NCI-H2029 treated with DMSO at 0.1 percent for 48 hours (cell line): ENCODE data around the gene MCOLN3.
A peak's percentile ranks its signal among the peaks of the same experiment; 100 is the strongest.

Source experiments
- DNase-seq: peaks from one replicate; lab custom pipeline; 2025; lab: John Stamatoyannopoulos, UW

MCOLN3 gene

GRCh38 chr1:85048296-85049064 lies at the start of gene MCOLN3:
Gene MCOLN3, minus strand, starts transcription at chr1:85048500. Its CDS starts 3,140 bp downstream, at chr1:85045360.
- peak; percentile 29 for DNase-seq

GRCh38 chr1:85093644-85094043 lies 45.3 kb upstream of the MCOLN3 start:
- no peak for DNase-seq

DNA sequence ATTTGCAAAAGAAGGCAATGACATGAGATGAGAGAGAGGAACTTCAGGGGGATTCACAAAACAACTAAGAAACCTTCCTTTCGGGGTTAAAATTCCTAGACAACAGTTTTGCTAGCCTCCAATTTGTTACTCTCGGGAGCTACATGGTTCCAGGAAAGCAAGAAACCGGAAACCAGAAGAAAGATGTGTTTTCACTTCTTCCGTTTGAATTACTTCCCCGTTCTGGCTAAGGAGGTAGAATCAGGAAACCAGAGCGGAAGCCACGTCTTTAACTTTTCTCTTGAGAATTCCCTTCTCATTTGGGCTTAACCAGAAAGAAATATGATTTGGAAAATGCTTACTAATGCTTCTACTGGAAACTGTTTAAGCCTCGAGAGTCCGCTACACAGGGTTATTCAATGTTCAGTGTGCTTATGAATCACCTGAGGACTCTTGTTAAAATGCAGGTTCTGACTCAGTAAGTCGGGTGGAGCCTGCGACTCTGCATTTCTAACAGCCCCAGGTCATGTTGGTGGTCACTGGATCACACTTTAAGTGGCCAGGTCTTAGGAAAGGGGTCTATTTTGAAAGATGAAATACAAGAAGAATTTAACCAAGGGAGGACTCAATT lies 43.5 kb upstream of the MCOLN3 start:
- DNase-seq = no peak

DNA sequence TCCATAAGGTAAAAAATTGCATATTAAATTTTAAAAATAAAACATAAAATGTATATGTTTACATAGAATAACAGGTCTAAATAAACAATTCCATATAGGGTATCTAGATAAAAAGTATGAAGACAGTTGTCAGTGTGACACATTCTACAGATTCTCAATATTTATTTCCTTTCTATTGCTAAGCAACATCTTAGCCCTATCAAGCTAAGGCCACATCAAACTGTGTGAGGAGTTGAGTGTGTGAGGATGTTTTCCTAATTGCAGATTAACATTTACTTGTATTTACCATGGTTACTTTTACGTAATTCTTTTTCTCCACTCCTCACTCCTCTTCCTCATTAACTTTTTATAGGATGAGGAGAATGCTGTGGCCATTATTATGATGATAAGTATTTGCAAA lies 41.9 kb upstream of the MCOLN3 start:
- no peak for DNase-seq

DNA sequence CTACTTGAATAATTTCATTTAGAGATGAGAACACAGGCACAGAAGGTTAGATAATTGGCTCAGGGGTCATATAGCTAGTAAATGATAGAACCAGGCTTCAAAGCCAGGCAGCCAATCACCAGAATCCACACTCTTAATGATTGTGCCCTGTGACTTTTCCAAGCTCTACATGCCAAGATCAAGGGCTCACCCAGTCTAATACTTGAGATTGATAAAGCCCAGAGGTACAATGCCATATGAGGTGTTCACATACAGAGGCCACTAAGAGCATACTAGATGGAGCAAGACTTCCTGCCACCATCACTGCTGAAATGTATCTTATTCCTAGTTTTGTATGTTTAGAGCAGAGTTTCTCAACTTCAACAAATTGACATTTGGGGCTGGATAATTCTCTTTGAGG lies 40.9 kb upstream of the MCOLN3 start:
- DNase-seq = no peak

- no peak for DNase-seq
These were observed 40.1 kb upstream of the MCOLN3 start for GRCh38 chr1:85088408-85088784.

- DNase-seq = no peak
These were observed 39.5 kb upstream of the MCOLN3 start for GRCh38 chr1:85087659-85088407.

DNA sequence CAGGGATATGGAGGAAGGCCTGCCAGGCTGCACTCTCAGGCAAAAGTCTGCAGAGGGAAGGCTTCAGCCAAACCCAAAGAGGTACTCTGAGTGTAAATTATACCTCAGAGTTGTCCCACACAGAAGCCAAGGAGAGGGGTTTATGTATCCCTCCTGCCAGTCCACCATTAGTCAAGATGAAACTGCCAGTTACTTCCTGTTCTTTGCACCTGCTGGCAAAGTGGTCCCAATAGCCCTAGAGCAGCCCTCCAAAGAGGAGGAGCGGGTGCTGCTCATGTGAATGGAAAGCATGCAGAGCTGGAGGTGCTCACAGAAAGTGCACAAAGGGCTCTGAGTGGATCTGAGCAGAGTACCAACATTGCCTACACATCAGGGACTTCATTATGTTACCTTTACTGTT lies 37.1 kb upstream of the MCOLN3 start:
- DNase-seq = no peak

DNA sequence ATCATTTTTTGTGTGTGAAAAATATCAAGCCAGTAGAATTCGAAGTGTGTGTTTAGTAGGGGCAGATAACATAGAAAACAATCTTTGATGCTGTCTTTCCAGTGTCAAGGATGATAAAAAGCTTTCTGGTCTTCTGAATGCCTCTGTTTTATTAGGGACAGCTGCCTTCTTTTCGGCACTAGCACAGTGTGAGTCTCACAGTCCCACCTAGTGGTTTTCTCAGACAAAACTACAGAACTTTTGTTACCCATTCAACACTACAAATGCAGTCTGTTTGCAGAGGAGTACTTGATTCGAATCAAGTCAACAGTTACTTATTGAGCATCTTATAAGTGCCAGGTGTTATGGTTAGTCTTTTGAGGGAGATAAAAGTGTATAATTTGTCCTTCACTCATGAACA lies 30.6 kb upstream of the MCOLN3 start:
- DNase-seq = no peak

DNA sequence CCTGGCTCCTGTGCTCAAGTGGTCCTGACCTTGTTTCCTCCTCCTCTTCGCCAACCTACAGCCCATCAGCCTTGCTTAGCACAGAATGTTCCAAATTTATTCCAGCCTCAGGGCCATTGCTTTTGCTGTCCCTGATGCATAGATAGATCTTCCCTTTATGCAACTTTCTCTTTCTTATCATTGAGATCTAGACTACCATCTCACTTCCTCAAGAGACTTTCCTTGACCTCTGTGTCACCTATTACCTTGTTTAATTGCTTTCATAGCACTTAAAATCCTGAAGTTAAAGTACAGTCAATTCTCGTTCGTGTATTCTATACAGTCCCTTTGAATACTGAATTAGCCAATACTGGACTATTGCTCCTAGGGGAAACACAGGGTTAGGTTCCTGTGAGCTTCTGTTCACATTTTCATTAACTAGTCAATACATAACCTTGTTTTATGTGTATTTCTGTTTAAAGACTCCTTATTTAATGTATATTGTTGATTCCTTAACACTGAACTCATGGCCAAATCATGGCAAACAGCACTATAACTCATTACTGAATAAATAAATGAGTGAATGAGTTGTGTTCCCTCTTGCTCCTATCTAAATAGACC lies 26.2 kb upstream of the MCOLN3 start:
- DNase-seq = no peak

DNA sequence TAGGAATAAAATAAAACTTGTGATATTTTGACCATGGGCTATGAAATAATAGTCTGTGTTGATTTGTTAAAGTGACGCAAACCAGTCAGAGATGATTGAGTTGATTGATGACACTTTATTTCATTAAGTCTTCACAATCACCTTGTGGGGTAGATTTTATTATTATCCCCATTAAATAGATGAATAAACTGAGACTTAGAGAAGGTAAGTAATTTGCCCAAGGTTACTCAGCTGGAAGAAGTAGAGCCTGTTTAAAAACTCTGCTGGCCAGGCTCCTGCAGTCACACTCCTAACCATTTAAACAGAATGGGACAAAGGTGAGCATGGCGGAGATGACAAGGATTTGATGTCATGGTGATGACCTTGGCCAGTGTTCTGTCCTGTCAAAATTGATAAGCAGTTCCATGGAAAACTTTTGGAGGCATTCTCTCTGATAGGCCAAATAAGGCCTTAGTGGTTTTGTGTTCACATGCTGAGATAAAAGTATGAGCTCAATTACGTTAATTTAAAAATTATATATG lies 22.7 kb upstream of the MCOLN3 start:
- no peak for DNase-seq

DNA sequence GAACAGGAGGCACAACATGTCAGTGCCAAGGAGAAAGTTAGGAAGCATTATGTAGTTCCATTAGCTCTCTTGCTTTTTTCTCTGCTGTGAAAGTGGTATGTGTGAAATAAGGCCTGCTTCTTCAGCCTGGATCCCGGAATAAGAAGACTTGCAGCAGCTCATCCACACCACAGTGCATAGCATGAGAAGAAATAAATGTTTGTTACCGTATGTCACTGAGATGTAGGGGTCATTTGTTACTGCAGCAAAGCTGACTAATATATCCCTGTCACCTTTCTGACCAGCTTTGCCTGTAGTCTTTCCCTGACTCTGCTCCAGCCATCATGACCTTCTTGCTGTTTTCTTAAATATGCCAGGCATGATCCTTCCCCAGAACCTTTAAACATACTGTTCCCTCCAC lies 20.5 kb upstream of the MCOLN3 start:
- DNase-seq = no peak

DNA sequence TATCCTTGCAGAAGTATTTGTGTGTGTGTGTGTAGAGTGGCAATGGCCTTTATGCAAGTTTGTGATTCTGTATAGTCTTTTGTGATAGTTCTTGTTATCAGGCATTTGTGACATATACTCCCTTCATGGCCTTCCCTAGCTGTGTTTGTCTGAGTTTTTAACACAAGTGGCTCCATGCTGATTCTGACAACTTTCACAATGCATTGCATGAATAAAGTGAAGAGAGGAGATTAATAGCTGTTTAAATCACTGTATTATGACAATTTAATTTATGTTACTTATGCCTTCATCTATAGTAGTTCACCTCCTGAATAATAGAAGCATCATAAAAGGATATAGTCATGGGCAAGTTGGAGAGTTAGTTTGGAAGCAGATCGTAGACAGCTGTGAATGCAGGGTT lies 17.2 kb upstream of the MCOLN3 start:
- no peak for DNase-seq

DNA sequence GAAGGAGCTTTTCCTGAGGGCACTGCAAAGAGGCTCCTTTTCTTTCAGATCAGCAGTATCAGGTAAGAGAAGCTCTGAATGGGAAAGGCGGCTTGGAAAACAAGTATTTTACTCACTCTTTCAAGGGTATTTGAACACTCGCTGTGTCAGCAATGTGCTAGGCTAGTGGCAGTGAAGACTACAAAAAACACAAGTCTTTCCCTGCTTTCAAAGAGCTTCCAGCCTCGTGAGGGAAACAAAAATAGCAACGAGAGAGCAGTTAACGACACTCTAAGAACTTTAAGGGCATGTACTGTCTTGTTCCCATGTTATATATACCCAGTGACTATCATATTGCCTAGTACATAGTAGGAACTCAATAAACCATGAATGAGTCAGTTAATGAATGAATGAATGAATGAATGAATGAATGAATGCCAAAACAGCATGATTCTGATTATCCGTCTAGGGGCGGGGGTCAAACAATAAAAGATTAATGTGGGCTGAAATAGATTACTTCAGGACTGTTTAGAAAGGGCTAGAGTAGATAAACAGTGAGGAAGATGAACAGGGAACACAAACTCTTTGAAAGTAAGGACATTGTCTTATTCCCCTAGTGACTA lies 14.2 kb upstream of the MCOLN3 start:
- DNase-seq = no peak

DNA sequence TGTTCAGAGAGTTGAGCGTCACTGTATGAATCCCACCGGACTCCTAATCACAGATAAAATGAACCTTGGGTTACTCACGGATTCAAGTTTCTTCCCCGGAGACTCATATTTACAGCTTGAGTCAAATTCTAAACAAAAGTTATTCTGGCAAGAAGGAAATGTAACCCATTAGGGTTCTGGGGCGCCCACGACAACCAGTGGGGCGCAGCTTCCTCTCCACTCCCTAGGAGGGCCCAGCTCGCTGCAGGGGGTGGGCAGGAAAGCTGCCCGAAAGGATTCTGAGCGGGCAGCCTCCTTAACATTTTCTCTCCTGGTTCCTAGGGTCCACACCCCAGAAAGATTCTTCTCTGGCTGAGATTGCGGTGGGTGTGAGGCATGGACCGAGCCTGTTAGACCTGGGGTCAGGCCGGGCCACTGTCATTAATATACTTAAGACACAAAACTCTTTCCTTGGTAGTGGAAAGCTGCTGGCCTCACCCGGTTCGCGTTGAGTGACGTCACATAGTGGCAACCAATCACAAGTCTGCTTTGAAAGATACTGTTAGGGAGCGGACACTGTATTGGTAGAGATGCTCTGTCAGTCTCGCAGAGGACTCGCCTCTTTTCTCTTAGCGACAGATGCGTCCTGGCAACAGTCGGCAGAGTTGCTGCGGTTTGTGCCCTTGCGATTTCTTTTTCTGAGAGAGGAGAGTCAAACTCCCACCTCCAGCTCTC lies 13.6 kb upstream of the MCOLN3 start:
- peak; percentile 95 for DNase-seq

DNA sequence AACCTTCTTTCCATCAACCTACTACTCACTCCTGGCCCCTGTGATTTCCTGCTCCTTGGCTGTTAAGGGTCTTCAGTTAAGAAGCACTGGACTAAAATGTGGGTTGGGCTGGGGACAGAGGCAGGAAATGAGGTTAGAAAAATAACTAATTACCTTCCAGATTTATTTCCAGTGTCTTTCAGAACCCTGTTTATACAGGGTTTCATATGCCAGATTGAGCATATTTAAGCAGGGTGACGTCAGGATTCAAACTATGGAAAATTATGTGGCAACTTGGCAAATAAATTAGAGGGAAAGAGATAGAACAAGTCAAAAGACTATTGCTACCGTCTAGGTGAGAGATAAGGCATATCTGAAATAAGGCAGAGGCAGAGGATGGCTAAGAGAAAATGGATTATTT lies 11.7 kb upstream of the MCOLN3 start:
- no peak for DNase-seq

- no peak for DNase-seq
These were observed 11.3 kb upstream of the MCOLN3 start for GRCh38 chr1:85059563-85059962.

DNA sequence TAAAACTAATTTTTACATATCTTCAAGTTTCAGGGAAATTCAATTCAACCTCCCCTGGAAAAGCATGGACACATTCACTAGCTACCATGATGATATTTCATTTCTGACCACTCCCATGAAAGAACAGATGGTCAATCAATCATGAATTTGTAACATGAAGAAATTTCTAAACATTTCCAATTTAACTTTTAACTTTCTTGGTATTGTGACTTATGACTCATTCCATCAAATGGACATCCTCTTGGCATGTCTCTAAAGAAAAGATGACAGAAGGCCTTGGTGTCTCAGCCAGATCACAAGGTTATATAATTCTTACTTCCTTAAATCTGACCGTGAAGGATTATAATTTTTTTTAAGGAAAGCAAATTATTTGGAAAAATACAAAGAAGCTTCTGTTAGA lies 10.5 kb upstream of the MCOLN3 start:
- DNase-seq = no peak

- no peak for DNase-seq
These were observed 10.0 kb upstream of the MCOLN3 start for GRCh38 chr1:85058311-85058710.

DNA sequence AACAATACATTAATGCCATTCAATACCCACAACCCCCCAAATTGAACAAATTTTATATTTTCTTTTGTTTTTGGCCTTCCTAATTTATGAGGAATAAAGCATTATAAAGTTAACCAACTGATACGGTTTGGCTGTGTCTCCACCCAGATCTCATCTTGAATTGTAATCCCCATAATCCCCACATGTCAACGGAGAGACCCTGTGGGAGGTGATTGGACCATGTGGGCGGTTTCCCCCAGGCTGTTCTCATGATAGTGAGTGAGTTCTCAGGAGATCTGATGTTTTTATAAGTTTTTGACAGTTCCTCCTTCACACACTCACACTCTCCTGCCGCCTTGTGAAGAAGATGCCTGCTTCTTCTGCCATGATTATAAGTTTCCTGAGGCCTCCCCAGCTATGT lies 6.4 kb upstream of the MCOLN3 start:
- no peak for DNase-seq

DNA sequence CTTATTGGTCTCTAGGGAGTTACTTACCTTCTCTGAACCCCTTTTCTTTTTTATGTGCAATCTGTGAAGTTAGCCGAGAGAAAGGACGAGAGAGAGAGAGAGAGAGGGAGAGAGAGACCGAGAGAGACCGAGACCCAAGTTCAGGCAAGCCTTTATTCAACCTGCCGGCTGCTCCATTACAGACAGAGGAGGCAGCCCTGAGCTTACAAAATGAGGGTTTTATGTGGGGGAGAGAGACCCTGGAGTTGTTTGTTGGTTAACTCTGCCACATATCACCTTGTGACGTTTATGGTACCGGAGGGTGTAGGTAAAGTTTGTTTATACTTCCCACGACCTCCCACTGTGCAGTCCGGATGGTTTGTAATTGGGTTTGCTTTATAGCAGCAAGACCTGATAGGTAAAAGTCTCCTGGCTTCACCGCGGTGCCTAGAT lies 1.5 kb upstream of the MCOLN3 start:
- no peak for DNase-seq
